GM06990 (cell line): ENCODE data around the gene EBNA1BP2.
"Not testable (repeated sequence)": the region's sequence is repeated elsewhere in the genome, so short reads cannot be mapped to it uniquely, and the experiment has no call there.

Source experiments
- DNase-seq: peaks from one replicate; pipeline ENCODE4 v3.0.0-alpha.2; 2011; ENCODE audit not compliant: insufficient read length; ENCODE audit errors: extremely low read depth
- H3K27me3 ChIP-seq: replicated peaks from 2 replicates; pipeline ENCODE4 v1.6.0; 2011; ENCODE audit warnings: low read length; ENCODE audit not compliant: control insufficient read depth, insufficient read depth
- H3K36me3 ChIP-seq: 2 replicates; pipeline ENCODE4 v1.5.1; 2011; ENCODE audit warnings: low read length; ENCODE audit not compliant: control insufficient read depth, insufficient read depth
- H3K4me3 ChIP-seq: replicated peaks from 2 replicates; pipeline ENCODE4 v1.5.1; 2011; ENCODE audit warnings: low read depth, mild to moderate bottlenecking, control low read depth, low read length
- TF ChIP-seq, protein P1 (sequence below): IDR thresholded peaks from 2 replicates; pipeline ENCODE4 v1.5.1; 2011; ENCODE audit warnings: low read length, control low read depth, mild to moderate bottlenecking, inconsistent platforms; ENCODE audit not compliant: insufficient read depth, poor library complexity, severe bottlenecking

Gene EBNA1BP2

DNA sequence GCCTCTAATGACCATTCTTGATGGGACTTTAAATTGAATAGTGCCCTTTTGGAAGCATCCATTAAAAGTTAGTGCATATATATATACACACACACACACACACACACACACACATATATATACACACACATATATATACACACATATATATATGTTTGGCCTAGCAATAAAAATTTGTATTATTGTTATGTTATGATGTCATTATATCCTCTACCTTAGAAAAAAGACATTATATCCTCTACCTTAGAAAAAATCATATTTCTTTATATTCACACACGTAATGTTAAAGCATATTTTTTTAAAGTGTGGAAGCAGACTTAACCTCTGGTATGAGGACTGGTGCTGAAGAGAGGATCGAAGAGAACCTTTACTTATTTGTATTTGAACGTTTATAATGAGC lies 43.3 kb downstream of the EBNA1BP2 start:
- TF ChIP-seq, protein P1, sequence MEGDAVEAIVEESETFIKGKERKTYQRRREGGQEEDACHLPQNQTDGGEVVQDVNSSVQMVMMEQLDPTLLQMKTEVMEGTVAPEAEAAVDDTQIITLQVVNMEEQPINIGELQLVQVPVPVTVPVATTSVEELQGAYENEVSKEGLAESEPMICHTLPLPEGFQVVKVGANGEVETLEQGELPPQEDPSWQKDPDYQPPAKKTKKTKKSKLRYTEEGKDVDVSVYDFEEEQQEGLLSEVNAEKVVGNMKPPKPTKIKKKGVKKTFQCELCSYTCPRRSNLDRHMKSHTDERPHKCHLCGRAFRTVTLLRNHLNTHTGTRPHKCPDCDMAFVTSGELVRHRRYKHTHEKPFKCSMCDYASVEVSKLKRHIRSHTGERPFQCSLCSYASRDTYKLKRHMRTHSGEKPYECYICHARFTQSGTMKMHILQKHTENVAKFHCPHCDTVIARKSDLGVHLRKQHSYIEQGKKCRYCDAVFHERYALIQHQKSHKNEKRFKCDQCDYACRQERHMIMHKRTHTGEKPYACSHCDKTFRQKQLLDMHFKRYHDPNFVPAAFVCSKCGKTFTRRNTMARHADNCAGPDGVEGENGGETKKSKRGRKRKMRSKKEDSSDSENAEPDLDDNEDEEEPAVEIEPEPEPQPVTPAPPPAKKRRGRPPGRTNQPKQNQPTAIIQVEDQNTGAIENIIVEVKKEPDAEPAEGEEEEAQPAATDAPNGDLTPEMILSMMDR = no peak
- Histone ChIP-seq H3K36me3 (no peaks in the 10 kb centered on the region), H3K27me3 (no peaks in the 10 kb centered on the region), H3K4me3 (no peak overlapping the region)
- no peak for DNase-seq

DNA sequence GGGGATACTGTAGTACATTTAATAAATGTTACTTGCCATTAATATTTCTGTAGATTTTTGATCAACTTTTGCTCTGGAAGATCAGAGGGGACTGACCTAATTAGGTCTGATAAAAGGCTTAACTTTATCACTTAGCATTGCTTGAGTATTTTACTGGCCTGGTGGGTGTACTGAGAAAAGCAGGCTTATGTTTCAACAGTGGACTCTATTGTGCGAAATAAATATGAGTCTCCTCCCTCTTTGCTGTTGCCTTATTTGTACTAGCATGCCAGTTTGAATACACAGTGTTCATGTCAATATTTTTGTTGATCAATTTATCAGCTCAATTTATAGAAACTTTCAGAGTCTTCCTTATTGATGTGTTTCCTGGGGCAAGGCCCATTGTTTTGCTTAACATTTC lies 49.1 kb downstream of the EBNA1BP2 start:
- TF ChIP-seq, protein P1 = no peak
- DNase-seq = no peak

DNA sequence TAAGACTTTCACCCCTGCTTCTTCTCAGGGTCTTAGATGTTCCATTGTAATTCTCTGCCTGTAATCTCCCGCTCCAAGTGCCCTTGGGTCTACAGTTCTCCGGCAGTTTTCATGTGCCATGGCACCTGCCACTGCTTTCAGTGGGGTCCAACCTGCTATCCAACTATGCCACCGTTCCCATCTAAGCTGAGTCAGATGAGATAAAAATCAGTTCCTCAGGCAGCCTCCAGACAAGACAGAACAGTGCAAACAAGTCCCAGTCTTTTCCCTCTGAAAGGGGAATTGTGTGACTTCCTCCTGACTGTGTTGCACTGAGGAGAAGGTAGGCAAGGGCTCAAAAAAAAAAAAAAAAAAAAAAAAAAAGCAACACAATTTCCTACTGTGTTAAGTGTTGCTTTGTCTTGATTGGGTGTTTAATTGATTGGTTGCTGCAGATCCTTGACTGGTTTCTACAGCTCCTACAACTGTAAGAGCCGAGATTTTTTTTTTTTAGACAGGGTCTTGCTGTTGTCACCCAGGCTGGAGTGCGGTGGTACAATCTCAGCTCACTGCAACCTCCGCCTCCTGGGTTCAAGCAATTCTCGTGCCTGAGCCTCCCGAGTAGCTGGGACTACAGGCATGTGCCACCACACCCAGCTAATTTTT lies 50.7 kb downstream of the EBNA1BP2 start:
- H3K27me3 ChIP-seq = no peaks in the 10 kb centered on the region
- TF ChIP-seq, protein P1 = no peak
- no peak overlapping the region for H3K4me3 ChIP-seq
- no peak for DNase-seq
- no peaks in the 10 kb centered on the region for H3K36me3 ChIP-seq

More for the DNA sequence above, 49.1 kb downstream of the EBNA1BP2 start:
- Histone ChIP-seq H3K27me3 (no peaks in the 10 kb centered on the region), H3K4me3 (no peak overlapping the region), H3K36me3 (no peaks in the 10 kb centered on the region)

DNA sequence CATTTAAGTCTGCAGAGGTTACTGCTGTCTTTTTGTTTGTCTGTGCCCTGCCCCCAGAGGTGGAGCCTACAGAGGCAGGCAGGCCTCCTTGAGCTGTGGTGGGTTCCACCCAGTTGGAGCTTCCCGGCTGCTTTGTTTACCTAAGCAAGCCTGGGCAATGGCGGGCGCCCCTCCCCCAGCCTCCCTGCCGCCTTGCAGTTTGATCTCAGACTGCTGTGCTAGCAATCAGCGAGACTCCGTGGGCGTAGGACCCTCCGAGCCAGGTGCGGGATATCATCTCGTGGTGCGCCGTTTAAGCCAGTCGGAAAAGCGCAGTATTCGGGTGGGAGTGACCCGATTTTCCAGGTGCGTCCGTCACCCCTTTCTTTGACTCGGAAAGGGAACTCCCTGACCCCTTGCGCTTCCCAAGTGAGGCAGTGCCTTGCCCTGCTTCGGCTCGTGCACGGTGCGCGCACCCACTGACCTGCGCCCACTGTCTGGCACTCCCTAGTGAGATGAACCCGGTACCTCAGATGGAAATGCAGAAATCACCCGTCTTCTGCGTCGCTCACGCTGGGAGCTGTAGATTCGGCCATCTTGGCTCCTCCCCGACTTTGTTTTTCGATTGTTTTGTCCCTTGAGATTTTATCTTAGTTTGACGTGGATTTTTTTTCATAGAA lies 52.0 kb downstream of the EBNA1BP2 start:
- DNase-seq, H3K27me3 ChIP-seq, H3K36me3 ChIP-seq, H3K4me3 ChIP-seq: not testable (repeated sequence)
